HepG2 (cell line): ENCODE results near the gene NAA38. TPM values are rescaled to one million over a fixed set of nuclear protein-coding genes. Genes with fewer than 3 reads are reported as not detected.

ENCODE experiments used
- ARNT ChIP-seq: fragments of 450-650 bp; IDR thresholded peaks from 2 replicates; pipeline ENCODE4 v1.6.1; 2017
- ATF2 ChIP-seq: sonication (generic); formaldehyde crosslinking; IDR thresholded peaks from 2 replicates; pipeline ENCODE4 v1.4.0; 2020; ENCODE audit warnings: missing genetic modification reagents
- CEBPG ChIP-seq: IDR thresholded peaks from 2 replicates; pipeline ENCODE4 v1.6.1; 2016
- GTF3A ChIP-seq: sonication (generic); formaldehyde crosslinking; conservative IDR thresholded peaks from 2 replicates; pipeline ENCODE4 v1.4.0; 2020; ENCODE audit warnings: mild to moderate bottlenecking, missing genetic modification reagents
- HMGXB3 ChIP-seq: sonication (generic); formaldehyde crosslinking; IDR thresholded peaks from 2 replicates; pipeline ENCODE4 v1.4.0; 2020; ENCODE audit warnings: missing genetic modification reagents, borderline replicate concordance
- NFKBIZ ChIP-seq: IDR thresholded peaks from 2 replicates; pipeline ENCODE4 v1.6.1; 2018; ENCODE audit warnings: missing genetic modification reagents, missing compliant biosample characterization
- ZFP90 ChIP-seq: sonication (generic); formaldehyde crosslinking; IDR thresholded peaks from 2 replicates; pipeline ENCODE4 v1.8.0; 2022; ENCODE audit warnings: missing genetic modification reagents, mild to moderate bottlenecking, inconsistent platforms, borderline replicate concordance
- ZNF512 ChIP-seq: sonication (generic); formaldehyde crosslinking; IDR thresholded peaks from 2 replicates; pipeline ENCODE4 v1.4.0; 2020; ENCODE audit warnings: mild to moderate bottlenecking, missing genetic modification reagents
- ZNF513 ChIP-seq: sonication (generic); formaldehyde crosslinking; conservative IDR thresholded peaks from 2 replicates; pipeline ENCODE4 v1.5.0; 2020; ENCODE audit warnings: missing genetic modification reagents
- ZNF574 ChIP-seq: sonication (generic); formaldehyde crosslinking; IDR thresholded peaks from 2 replicates; pipeline ENCODE4 v1.4.0; 2020; ENCODE audit warnings: missing genetic modification reagents
- polyA plus RNA-seq, 8 experiments: library from polyadenylated mRNA; depleted of rRNA in 3 of 8; stranded (reverse) in 7 of 8; unstranded in 1 of 8; fragments of >200 nt; fragmentation: Illumina TruSeq in 4 of 8; extraction: Trizol in 4 of 8; gene quantifications; 2 replicates each; pipeline versions ENCODE4 v1.2.1 to v1.2.3, GENCODE V29; 2011 to 2016; ENCODE audit warnings: low read depth in 4 of 8, missing spikeins in 1 of 8, mixed read lengths in 1 of 8; ENCODE audit not compliant: insufficient read depth in 1 of 8
- total RNA-seq, 5 experiments: library from RNA; depleted of rRNA; stranded (reverse); fragments of >200 nt; fragmentation: Illumina TruSeq; extraction: Trizol; gene quantifications; 2 replicates each; pipeline ENCODE4 v1.2.3, GENCODE V29; 2016; ENCODE audit warnings: low read depth in 1 of 5

Gene NAA38
- total and polyA plus RNA-seq, 2 of the 13 experiments (the other 11 are each of a cell fraction or from before 2014, with no cell fraction given): 46.9 to 91.6 TPM

- TF ChIP-seq GTF3A: no peak
- TF ChIP-seq ZNF512: no peak
- TF ChIP-seq ZNF513: no peak
- TF ChIP-seq ZFP90 (CRISPR knock-in tag): no peak
- peak; percentile 51; the same call in 1 of the 2 replicates for TF ChIP-seq ZNF574 (CRISPR knock-in tag)
- TF ChIP-seq ATF2 (CRISPR knock-in tag): no peak
- no peak for TF ChIP-seq NFKBIZ (CRISPR knock-in tag)
- TF ChIP-seq HMGXB3 (CRISPR knock-in tag): no peak; the same call in 1 of the 2 replicates
- TF ChIP-seq CEBPG (CRISPR knock-in tag): no peak
- TF ChIP-seq ARNT: no peak
Measured at GRCh38 chr17:7841915-7842379, 15.4 kb downstream of the NAA38 start (continued).
